ENCODE results near the gene ASRGL1.
"Not testable (repeated sequence)": the region's sequence is repeated elsewhere in the genome, so short reads cannot be mapped to it uniquely, and the experiment has no call there.

ASRGL1 gene

DNA sequence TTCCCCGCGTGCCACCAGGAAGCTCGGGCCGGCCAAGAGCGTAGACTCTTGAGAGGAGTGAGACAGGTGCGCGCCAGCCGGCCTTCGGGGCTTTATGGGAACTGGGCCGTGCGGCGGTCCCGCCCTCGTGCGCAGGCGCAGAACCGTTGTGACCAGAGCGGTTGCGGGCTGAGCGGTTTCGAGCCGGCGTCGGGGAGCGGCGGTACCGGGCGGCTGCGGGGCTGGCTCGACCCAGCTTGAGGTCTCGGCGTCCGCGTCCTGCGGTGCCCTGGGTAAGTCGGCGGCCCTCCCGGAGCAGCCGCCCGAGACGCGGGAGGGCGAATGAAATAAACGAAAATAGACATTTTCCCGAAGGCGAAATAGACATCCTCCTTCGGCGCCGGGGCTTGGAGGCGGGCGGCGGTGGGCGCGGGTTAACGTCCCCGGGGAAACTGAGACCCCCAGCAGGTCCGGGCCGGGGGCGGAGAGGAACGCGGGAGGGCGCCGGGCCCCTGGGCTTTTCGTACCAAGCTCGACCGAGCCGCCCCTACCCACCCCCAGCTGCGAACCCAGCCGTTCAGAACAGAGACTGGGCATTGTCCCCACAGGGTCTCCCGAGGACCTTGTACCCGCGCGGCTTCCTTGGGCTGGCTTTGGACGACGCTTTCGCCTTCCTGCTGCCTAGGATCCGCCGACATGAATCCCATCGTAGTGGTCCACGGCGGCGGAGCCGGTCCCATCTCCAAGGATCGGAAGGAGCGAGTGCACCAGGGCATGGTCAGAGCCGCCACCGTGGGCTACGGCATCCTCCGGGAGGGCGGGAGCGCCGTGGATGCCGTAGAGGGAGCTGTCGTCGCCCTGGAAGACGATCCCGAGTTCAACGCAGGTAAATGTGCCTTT, at the start of gene ASRGL1:
Gene ASRGL1, plus strand, starts transcription at position 146 of the 879 bp plus-strand sequence. Its CDS starts 530 bp downstream, at position 676.
- peak; percentile 61 to 62 for DNase-seq (ENCODE audit: low read depth in 1 of 2, low spot score in 1 of 2)

DNA sequence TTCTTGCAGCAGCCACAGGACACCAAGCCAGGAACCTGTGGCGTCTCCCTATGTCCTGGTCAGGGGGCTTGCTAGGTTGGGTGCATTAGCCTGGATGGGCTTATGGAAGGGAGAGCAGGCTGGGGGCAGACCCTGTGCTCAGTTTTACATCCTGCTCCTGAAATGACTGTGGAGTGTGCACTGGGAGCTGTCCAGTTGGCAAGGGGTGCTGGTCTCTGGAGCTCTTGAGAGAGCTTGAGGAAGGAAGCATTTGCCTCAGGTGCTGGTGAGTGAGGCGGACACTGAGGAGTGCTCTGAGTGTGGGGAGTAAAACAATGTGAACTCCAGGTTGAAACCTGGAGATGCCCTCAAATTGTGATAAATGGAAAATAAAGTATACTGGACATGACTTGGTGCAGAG, 41.7 kb upstream of the ASRGL1 start:
- DNase-seq (ENCODE audit: low read depth in 1 of 2, low spot score in 1 of 2): no peak

DNA sequence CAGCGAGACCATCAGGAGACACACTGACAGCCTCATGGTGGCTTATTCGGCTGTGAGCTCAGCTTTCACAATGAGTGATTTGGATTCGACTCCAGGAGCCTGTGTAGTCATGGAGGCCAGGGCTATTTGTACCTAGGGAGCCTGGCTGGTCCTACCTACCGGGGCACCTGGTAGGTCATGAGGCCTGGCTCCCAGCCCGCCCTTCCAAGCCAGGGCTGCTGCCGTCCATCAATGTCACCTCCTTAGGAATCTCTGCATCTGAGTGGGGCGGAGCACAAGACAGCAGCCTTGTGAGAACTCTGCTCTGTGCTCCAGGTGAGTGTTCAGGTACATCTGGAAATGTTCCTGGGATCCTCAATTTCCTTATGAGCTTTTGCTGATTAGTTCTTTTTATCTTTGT, 38.3 kb upstream of the ASRGL1 start, which contains the start of gene SCGB1D4:
Gene SCGB1D4, minus strand, starts transcription at position 101 of the 400 bp plus-strand sequence. Its CDS starts 65 bp downstream, at position 36.
- no peak for DNase-seq (ENCODE audit: low read depth in 1 of 2, low spot score in 1 of 2)

DNA sequence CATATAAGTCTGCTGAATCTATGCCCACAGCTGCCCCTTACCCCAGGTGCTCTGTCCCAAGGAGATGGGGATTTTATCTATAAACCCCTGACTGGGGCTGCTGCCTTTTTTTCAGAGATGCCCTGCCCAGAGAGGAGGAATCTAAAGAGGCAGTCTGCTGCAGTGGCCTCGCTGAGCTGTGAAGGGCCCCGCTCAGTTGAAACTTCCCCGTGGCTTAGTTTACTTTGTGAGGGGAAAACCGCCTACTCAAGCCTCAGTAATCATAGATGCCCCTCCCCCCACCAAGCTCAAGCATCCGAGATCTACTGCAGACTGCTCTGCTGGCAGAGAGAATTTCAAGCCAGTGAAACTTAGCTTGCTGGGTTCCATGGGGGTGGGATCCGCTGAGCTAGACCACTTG, 31.0 kb upstream of the ASRGL1 start:
- DNase-seq (ENCODE audit: low read depth in 1 of 2, low spot score in 1 of 2): no peak

DNA sequence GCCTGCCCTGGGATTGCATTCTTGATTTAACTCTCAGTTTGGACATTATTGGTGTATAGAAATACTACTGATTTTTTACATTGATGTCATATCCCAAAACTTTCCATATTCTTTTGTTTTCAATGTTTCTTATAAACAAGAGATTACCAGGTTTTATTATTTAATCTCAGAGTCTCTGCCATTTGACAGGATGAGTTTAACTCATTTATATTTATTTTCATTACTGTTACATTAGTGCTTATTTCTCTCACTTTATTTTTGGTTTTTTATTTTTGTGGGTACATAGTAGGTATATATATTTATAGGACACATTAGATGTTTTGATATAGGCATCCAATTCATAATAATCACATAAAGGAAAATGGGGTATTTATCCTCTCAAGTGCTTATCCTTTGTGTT, 29.3 kb upstream of the ASRGL1 start:
- DNase-seq (ENCODE audit: low read depth in 1 of 2, low spot score in 1 of 2): no peak

DNA sequence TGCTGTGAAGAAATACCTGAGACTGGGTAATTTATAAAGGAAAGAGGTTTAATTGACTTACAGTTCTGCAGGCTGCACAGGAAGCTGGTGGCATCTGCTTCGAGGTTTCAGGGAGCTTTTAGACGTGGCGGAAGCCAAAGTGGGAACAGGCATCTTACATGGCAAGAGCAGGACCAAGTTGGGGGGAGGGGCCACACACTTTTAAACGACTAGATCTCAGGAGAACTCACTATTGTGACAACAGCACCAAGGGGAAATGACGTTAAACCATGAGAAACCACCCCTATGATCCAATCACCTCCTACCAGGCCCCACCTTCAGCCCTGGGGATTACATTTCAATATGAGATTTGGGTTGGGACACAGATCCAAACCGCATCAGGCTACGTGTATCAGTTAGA, 27.3 kb upstream of the ASRGL1 start:
- no peak for DNase-seq (ENCODE audit: low read depth in 1 of 2, low spot score in 1 of 2)

DNA sequence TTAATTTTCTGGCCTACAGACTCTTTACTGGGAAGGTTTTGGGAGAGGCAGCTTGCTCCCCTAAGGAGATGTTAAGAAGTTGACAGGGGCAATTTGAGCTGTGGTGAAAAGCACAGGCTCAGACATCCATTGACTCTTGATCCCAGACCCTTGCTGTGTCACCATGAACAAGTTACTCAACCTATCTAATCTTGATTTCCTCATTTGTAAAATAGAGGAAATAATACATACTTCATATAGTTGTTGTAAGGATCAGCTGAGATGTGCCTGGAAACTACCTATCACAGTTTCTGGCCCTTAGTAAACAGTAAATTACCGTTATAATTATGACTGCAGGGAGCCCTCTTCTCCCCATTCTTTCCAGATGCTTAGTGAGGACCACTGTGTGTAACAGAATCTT, 21.8 kb upstream of the ASRGL1 start:
- no peak for DNase-seq (ENCODE audit: low read depth in 1 of 2, low spot score in 1 of 2)

DNA sequence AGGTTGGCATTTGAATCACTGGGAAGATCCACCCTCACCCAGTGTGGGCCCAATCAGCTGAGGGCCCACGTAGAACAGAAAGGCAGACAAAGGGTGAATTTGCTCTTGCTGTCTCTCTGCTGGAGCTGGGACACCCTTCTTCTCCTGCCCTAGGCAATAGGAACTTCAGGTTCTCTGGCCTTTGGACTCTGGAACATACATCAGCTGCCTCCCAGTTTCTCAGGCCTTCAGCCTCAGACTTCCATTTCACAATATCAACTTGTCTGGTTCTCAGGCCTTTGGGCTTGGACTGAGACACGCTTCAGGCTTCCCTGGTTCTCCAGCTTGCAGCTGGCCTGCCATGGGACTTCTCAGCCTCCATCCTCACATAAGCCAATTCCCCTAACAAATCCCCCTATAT, 14.7 kb upstream of the ASRGL1 start:
- DNase-seq (ENCODE audit: low read depth in 1 of 2, low spot score in 1 of 2): no peak

DNA sequence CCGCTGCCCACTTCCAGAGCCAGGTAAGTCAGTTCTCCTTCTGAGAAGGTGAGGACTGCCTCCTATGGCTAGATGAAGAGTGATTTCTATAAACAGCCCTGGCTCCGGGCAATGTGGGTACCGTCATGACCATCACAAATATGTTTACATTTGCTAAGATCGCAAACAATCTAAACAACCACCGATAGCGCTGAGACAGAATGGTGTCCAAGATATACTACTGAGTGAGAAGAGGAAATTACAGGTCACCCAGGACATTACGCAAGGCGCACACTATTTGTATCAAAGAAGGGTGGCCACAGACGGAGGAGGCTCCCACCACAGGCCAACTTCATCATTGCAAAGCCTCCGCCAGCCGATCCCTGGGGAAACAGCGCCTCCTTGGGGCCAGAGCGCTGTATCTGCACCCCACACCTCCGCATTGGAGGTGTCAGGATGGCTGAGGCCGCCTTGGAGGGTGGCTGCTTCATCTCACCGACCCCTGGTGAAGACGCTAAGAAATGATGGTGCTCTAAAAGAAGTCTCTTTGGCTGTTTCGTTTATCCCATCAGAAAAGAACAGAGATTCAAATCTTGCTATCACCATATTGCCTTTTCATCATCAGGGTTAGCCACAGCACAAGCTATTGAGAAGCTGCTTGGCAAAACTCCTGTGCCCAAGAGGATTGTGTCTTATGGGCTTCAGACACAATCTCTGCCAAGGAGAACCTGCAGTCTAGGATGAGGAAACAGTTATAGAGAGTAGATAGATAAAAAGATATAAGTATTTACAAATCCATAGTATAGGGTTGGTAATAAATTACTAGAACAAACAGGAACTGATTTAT, 12.3 kb upstream of the ASRGL1 start:
- DNase-seq (ENCODE audit: low read depth in 1 of 2, low spot score in 1 of 2): peak; percentile 13 to 45

DNA sequence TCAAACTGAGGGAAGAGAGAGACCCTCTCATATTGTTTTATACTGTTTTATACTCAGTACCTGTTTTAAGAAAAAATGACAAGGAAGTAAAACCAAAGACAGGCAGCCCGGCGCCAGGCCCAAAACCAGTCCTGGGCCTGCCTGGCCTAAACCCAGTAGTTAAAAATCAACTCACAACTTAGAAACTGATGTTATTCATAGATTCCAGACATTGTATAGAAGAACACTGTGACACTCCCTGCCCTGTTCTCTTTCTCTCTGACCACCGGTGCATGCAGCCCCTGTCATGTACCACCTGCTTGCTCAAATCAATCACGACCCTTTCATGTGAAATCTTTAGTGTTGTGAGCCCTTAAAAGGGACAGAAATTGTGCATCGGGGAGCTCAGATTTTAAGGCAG, 11.5 kb upstream of the ASRGL1 start:
- DNase-seq (ENCODE audit: low read depth in 1 of 2, low spot score in 1 of 2): not testable (repeated sequence)

DNA sequence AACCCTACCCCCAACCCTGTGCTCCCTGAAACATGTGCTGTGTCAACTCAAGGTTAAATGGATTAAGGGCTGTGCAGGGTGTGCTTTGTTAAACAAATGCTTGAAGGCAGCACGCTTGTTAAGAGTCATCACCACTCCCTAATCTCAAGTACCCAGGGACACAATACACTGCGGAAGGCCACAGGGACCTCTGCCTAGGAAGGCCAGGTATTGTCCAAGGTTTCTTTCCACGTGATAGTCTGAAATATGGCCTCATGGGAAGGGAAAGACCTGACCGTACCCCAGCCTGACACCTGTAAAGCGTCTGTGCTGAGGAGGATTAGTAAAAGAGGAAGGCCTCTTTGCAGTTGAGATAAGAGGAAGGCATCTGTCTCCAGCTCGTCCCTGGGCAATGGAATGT, 10.5 kb upstream of the ASRGL1 start:
- DNase-seq (ENCODE audit: low read depth in 1 of 2, low spot score in 1 of 2): not testable (repeated sequence)

DNA sequence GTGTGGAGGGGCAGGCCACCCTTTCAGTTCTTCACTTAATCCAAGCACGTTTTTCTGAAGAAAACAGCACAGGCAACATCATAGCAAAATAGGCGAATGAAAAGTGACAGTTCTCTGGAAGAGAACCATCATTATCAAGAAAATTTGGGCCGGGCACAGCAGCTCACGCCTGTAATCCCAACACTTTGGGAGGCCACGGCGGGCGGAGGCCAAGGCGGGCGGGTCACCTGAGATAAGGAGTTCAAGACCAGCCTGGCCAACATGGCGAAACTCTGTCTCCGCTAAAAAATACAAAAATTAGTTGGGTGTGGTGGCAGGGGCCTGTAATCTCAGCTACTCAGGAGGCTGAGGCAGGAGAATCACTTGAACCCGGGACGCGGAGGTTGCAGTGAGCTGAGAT, 9.7 kb upstream of the ASRGL1 start:
- DNase-seq (ENCODE audit: low read depth in 1 of 2, low spot score in 1 of 2): not testable (repeated sequence)

DNA sequence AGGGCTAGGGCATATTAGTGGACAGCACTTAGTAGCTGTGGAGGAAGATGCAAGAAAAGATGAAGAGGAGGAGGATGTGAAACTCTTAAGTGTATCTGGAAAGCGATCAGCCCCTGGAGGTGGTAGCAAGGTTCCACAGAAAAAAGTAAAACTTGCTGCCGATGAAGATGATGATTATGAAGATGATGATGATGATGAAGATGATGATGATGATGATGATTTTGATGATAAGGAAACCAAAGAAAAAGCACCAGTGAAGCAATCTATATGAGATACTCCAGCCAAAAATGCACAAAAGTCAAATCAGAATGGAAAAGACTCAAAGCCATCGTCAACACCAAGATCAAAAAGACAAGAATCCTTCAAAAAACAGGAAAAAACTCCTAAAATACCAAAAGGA, 6.0 kb upstream of the ASRGL1 start:
- not testable (repeated sequence) for DNase-seq (ENCODE audit: low read depth in 1 of 2, low spot score in 1 of 2)

DNA sequence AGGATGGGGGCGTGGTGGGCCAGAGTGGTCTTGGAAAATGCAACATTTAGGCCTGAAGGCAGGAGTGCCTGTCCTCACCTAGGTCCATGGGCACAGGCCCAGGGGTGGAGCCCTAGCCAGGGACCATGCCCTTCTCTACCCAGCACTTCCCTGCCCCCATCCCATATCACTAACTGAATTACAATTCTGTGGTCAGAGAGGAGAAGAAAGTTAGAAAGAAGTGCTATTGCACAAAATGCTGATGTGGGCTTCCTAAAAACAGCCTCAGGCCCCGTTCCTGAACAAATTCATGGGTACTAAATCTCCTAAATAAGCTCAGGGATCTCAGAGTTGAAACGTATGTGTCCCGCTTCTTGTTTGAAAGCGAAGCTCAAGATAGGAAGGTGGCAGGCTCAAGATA, 3.5 kb upstream of the ASRGL1 start:
- no peak for DNase-seq (ENCODE audit: low read depth in 1 of 2, low spot score in 1 of 2)

DNA sequence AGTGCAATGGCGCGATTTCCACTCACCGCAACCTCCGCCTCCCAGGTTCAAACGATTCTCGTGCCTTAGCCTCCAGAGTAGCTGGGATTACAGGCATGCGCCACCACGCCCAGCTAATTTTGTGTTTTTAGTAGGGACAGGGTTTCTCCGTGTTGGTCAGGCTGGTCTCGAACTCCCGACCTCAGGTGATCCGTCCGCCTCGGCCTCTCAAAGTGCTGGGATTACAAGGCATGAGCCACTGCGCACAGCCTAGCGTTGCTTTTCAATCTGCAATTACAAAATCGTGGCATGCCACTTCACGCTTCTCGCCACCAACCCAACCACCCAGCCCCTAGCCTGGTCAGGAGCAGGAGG, 322 bp upstream of the ASRGL1 start:
- not testable (repeated sequence) for DNase-seq (ENCODE audit: low read depth in 1 of 2, low spot score in 1 of 2)

DNA sequence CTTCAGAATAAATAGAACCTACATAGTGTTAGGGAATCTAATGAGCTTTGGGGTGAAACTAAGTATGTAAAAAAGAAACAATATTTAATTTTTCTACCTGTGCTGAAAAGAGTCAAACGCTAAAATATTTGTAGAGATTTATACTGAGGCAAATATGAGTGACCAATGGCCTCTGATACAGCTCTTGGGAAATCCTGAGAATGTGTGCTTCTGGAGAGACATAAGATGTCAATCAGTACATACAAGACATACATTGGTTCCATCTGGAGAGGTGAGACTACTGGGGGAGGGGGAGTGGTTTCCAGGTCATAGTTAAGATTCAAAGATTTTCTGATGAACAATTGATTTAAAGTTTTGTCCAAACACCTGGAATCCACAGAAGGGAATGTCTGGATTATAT, 970 bp downstream of the ASRGL1 start:
- DNase-seq (ENCODE audit: low read depth in 1 of 2, low spot score in 1 of 2): no peak

DNA sequence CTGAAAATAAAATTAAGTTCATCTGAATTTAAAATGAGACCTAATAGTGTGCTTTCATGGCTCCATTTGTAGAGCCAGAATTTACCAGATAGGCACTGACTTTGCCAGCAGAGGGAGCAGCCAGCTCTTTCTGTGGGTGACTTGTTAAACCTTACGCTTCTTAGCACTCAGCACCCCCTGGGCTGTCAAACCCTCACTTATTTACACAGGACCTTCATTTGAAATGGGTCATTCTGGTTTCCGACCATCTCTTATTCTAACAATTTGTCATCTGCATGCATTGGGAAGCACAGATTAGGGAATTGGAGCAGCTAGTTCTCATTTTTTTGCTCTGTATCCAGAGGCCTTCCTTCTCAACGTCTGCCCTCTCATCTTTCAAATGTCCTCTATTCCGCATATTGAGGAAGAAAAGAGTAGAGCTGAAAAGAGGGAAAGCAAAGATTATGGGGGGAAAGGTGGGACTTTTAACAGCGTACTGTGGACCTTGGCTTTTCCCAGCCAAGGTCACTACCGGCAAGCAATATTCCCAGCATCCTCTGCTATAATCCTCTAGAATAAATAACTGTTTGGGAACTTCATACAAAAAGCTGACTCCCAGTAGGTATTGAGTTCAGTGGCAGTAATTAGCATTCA, 3.1 kb downstream of the ASRGL1 start:
- DNase-seq (ENCODE audit: low read depth in 1 of 2, low spot score in 1 of 2): peak in 1 of 2 donors; percentile 42

DNA sequence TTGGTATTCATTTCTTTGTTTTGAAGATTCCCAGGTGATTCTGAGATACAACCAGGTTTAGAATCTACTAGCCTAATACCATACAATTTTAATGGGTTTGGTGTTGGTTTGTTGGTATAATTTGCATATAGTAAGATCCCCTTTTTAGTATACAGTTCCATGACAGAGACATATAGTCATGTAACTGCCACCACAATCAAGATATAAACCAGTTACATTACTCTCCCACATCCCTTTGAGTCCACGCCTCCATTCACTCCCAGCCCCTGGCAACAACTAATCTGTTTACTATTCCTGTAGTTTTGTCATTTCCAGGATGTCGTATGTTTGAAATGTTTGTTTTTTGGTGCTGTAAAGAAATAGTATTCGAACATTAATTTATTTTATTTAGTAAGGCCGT, 4.3 kb downstream of the ASRGL1 start:
- DNase-seq (ENCODE audit: low read depth in 1 of 2, low spot score in 1 of 2): no peak

DNA sequence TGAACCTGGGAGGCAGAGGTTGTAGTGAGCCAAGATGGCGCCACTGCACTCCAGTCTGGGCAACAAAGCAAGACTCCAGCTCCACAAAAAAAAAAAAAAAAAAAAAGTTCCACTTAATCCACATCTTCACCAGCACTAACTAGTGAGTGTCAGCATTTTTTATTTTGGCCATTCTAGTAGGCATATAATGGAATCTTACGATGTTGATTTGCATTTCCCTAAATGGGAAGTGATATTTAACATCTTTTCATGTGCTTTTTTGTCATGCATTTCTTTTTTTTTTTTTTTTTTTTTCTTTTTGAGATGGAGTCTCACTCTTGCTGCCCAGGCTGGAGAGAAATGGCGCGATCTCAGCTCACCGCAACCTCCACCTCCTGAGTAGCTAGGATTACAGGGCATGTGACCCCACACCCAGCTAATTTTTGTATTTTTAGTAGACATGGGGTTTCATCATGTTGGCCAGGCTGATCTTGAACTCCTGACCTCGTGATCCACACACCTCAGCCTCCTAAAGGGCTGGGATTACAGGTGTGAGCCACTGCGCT, 6.5 kb downstream of the ASRGL1 start:
- DNase-seq (ENCODE audit: low read depth in 1 of 2, low spot score in 1 of 2): not testable (repeated sequence)

DNA sequence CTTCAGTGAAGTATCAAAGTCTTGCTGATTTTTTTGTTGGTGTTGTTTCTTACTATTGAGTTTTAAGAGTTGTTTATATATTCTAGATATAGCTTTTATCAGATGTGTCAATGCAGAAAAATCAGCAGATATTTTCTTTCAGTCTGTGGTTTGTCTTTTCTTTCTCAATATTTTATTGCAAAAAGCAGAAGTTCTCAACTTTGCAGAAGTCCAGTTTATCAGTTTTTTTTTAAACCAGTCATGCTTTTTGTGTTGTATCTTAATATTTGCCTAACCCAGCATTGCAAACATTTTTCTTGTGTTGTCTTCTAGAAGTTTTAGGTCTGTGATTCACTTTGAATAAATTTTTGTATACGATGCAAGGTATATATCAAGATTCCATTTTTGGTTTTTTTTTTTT, 7.0 kb downstream of the ASRGL1 start:
- no peak for DNase-seq (ENCODE audit: low read depth in 1 of 2, low spot score in 1 of 2)

DNA sequence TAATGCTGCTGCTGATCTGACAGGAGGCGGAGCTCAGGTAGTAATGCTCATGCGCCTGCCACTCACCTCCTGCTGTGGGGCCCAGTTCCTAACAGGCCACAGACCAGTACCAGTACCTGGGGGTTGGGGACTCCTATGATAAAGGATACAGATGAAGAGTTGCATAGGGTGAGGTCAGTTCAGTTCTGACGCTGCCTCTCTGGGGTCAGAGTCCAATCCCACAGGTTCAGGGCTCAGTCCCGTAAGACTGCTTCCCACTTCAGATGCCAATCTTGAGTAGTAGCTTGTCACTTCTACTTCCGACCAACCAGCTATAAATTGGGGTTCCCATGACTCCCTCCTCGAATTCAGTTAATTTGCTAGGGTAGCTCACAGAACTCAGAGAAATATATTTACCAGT, 8.6 kb downstream of the ASRGL1 start:
- DNase-seq (ENCODE audit: low read depth in 1 of 2, low spot score in 1 of 2): no peak
